ENCODE data around the gene SEMA4D. TPM values are rescaled to one million over a fixed set of nuclear protein-coding genes. Genes with fewer than 3 reads are reported as not detected.

SEMA4D gene
- total RNA-seq, 4 donors from 2014 or later = 13.4 to 27.3 (median 24.8) TPM

GRCh38 chr9:89442501-89442978, 55.4 kb downstream of the SEMA4D start:
- WGBS, 2 donors = 79 to 89% methylated on average over 3 to 9 of the region's 9 CpGs
- DNase-seq (ENCODE audit: low spot score in 2 of 2) = no peak
- Histone ChIP-seq H3K9me3 (no peaks in the 10 kb centered on the region), H3K4me1 (peaks cover 0 to 67% (median 58%) of the 10 kb centered on the region in 4 donors), H3K4me3 (no peak overlapping the region), H3K27me3 (no peaks in the 10 kb centered on the region), H3K36me3 (no peaks in the 10 kb centered on the region), H3K27ac (peak overlapping the region in 3 of 4 donors; percentile 55 to 88 (median 70))
- TF ChIP-seq EP300 (IDR thresholded peaks at IDR 0.05) (no peak), POLR2A (IDR thresholded peaks at IDR 0.05) (no peak), CTCF (IDR thresholded peaks at IDR 0.05) (no peak)

DNA sequence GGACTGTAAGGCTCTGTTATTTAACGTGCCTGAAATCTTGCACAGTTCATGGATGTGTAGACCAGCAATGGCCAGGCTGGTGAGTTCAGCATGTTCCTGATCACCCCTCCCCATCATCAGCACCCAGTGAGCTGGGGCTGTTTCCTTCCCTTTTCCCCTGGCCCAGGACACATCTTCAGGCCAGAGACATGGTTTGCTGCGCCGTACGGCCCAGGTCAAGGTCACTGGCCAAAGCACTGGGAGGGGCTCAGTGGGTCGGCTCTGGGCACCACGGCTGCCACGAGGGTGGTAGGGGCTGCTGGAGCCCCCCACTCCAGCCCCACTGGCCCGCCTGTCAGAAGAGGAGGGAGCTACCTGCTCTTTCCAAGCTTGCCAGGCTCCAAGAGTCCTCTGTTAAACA, 55.9 kb downstream of the SEMA4D start:
- no peak for DNase-seq (ENCODE audit: low spot score in 2 of 2)
- no peak for TF ChIP-seq POLR2A (IDR thresholded peaks at IDR 0.05)
- peak in 1 of 2 donors; percentile 6 for TF ChIP-seq EP300 (IDR thresholded peaks at IDR 0.05)
- TF ChIP-seq CTCF (IDR thresholded peaks at IDR 0.05) = no peak
- Histone ChIP-seq H3K27me3 (no peaks in the 10 kb centered on the region), H3K27ac (peak overlapping the region in 2 of 4 donors; percentile 69 to 74), H3K4me1 (peaks cover 0 to 70% (median 60%) of the 10 kb centered on the region in 4 donors), H3K9me3 (no peaks in the 10 kb centered on the region), H3K36me3 (no peaks in the 10 kb centered on the region), H3K4me3 (no peak overlapping the region)
- 87 to 90% methylated on average over 8 of the region's 8 CpGs for WGBS, 2 donors

DNA sequence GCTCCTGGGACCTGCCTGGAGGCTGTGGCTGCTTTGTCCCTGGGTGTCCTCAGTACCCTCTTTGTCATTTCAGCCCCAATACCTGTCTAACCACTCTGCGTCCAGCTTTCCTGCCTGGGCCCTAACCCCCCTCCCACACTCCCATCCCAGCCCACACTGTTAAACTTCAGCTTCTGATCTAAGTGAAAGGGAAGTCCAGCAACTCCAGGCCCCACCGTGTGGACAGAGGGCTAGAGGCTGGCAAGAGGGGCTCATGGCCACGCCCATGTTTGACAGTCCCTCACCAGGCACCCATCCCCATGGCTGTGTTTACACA, 56.3 kb downstream of the SEMA4D start:
- WGBS, 2 donors = 72 to 88% methylated on average over 3 of the region's 3 CpGs
- TF ChIP-seq CTCF (IDR thresholded peaks at IDR 0.05) = no peak
- no peak for TF ChIP-seq EP300 (IDR thresholded peaks at IDR 0.05)
- TF ChIP-seq POLR2A (IDR thresholded peaks at IDR 0.05) = no peak
- H3K4me1 ChIP-seq = peaks cover 0 to 73% (median 60%) of the 10 kb centered on the region in 4 donors
- no peaks in the 10 kb centered on the region for H3K36me3 ChIP-seq
- no peaks in the 10 kb centered on the region for H3K9me3 ChIP-seq
- H3K4me3 ChIP-seq = no peak overlapping the region
- no peak for DNase-seq (ENCODE audit: low spot score in 2 of 2)
- peak overlapping the region in 2 of 4 donors; percentile 69 to 74 for H3K27ac ChIP-seq
- H3K27me3 ChIP-seq = no peaks in the 10 kb centered on the region

DNA sequence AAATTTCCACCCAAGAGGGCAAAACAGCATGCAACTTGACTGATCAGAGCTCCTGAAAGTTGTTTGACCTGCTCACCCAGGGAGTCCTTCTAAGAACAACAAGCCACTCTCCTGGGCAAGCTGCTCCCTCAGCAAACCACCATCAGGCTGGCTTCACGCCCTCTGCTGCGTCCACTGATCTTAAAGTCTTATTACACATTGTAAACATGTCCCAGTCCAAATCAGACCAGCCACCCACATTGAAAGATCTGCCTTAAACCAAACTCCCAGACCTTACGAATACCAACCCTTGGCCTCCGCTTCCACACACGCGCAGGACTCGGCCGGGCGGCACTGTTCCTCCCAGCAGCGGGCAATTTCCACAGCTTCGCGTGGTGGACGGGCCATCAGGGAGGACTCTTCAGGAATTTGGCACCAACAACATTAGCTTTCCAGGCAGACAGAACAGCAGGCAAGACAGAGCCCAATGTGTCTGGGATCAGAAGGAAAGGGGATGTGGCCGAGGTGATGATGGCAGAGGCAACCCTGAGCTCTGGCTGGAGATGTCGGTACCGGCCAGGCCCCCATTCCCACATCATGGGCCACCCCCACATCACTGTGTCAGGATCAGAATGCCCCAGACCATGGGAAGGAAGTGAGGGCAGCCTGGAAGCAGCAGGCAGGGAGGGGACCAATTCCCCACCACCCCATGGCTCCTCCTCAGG, 56.8 kb downstream of the SEMA4D start:
- Histone ChIP-seq H3K4me1 (peaks cover 0 to 73% (median 61%) of the 10 kb centered on the region in 4 donors), H3K27ac (peak overlapping the region in 3 of 4 donors; percentile 7 to 74 (median 69)), H3K9me3 (no peaks in the 10 kb centered on the region), H3K4me3 (no peak overlapping the region), H3K36me3 (no peaks in the 10 kb centered on the region), H3K27me3 (no peaks in the 10 kb centered on the region)
- no peak for TF ChIP-seq CTCF (IDR thresholded peaks at IDR 0.05)
- no peak for TF ChIP-seq POLR2A (IDR thresholded peaks at IDR 0.05)
- no peak for TF ChIP-seq EP300 (IDR thresholded peaks at IDR 0.05)
- WGBS, 2 donors = 70 to 74% methylated on average over 16 of the region's 16 CpGs
- no peak for DNase-seq (ENCODE audit: low spot score in 2 of 2)

DNA sequence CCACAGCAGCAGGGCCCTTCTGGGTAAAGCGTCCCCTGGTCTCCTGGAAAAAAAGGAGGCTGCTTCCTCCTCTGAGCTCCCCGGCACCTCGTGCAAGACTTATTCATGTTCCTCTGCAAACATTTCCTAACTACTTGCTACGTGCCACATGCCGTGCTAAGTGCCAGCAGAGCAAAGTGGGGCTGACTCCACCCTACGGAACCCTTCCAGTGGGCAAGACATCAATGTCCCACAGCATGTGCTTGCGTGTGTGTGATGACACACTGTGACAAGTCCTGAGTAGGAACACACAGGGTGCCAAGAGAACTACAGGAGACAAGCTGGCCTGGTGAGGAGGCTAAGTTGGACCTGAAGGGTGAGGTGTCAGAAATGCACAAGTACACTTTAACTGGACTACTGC, 57.4 kb downstream of the SEMA4D start:
- H3K4me1 ChIP-seq = peaks cover 0 to 77% (median 63%) of the 10 kb centered on the region in 4 donors
- no peak overlapping the region for H3K4me3 ChIP-seq
- H3K36me3 ChIP-seq = no peaks in the 10 kb centered on the region
- peak overlapping the region in 3 of 4 donors; percentile 7 to 74 (median 69) for H3K27ac ChIP-seq
- H3K9me3 ChIP-seq = no peaks in the 10 kb centered on the region
- peak in 1 of 2 donors; percentile 19 for DNase-seq (ENCODE audit: low spot score in 2 of 2)
- WGBS, 2 donors = 75 to 85% methylated on average over 7 of the region's 7 CpGs
- TF ChIP-seq CTCF (IDR thresholded peaks at IDR 0.05) = no peak
- TF ChIP-seq EP300 (IDR thresholded peaks at IDR 0.05) = peak in 1 of 2 donors; percentile 60
- H3K27me3 ChIP-seq = no peaks in the 10 kb centered on the region
